ENCODE data around the gene PDCD6IP.

DNA sequence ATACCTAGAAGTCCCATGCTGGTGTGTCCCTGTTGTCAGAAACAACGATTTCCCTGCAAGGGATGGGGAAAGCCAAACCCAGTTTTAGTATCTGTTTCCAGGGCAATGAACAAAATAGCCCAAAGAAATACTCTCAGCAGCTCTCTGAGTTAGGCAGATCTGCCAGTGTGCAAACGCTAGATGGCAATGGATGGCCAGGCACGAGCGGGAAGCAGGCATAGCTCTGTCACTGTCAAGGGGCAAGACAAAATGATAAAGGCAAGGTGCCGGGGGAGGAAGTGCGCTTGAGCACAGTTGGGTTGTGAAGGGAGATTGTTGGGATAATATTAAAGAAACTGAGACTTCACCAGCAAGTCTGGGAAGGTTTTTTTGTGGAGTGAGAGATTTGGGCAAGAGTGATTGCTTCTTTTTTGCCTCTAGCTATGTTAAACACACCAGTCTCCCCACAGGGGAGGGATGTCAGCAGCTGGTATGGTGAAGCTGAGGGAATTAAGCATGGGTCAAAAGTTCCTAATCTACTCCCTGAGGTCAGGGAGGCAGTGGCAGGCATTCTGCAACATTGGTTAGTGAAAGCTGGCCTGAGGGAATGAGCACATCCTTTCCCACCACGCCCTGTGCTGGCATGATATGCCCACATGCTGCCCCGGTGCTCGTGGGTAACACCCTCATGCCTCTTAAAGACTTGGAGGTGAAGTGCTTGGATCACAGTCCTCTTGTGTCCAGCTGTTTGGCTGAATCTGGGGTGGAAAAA lies 117.5 kb downstream of the PDCD6IP start:
- TF ChIP-seq POLR2A (IDR thresholded peaks at IDR 0.05) = no peak
- TF ChIP-seq, protein P1, sequence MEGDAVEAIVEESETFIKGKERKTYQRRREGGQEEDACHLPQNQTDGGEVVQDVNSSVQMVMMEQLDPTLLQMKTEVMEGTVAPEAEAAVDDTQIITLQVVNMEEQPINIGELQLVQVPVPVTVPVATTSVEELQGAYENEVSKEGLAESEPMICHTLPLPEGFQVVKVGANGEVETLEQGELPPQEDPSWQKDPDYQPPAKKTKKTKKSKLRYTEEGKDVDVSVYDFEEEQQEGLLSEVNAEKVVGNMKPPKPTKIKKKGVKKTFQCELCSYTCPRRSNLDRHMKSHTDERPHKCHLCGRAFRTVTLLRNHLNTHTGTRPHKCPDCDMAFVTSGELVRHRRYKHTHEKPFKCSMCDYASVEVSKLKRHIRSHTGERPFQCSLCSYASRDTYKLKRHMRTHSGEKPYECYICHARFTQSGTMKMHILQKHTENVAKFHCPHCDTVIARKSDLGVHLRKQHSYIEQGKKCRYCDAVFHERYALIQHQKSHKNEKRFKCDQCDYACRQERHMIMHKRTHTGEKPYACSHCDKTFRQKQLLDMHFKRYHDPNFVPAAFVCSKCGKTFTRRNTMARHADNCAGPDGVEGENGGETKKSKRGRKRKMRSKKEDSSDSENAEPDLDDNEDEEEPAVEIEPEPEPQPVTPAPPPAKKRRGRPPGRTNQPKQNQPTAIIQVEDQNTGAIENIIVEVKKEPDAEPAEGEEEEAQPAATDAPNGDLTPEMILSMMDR (IDR thresholded peaks at IDR 0.05) = no peak
